PC-9 (cell line): ENCODE data around the gene PPP1R7. TPM values are rescaled to one million over a fixed set of nuclear protein-coding genes. Genes with fewer than 3 reads are reported as not detected.

Experiments
- BruUV-seq: library from RNA; stranded (reverse); fragments of 400-500 nt; replicated peaks from 2 replicates; lab custom pipeline; 2021; lab: Mats Ljungman, UMichigan
- CTCF ChIA-PET: fragments of 300-600 bp; sonication (Branson Sonifier 250); formaldehyde crosslinking; loops from one replicate; lab custom pipeline; 2022; ENCODE audit warnings: antibody characterized with exemption; lab: Charles Lee
- POLR2A ChIA-PET: fragments of 300-600 bp; sonication (Branson Sonifier 250); formaldehyde crosslinking; loops from one replicate; lab custom pipeline; 2022; ENCODE audit warnings: antibody characterized with exemption; ENCODE audit not compliant: unreplicated experiment; lab: Charles Lee
- DNase-seq, 2 experiments: peaks; one replicate each; pipeline versions ENCODE4 v3.0.0 to v3.0.0-alpha.2; 2015 to 2022; ENCODE audit warnings: mixed read lengths in 1 of 2
- H2AFZ ChIP-seq: fragments of 200-600 bp; sonication (generic); 2 replicates; pipeline ENCODE4 v1.8.1; 2017; ENCODE audit warnings: antibody characterized with exemption
- H3F3A ChIP-seq: fragments of 200-600 bp; sonication (generic); 2 replicates; pipeline ENCODE4 v1.8.1; 2017; ENCODE audit warnings: antibody characterized with exemption, mild to moderate bottlenecking, low read depth; ENCODE audit not compliant: insufficient read depth
- H3K27ac ChIP-seq: fragments of 200-600 bp; sonication (generic); 2 replicates; pipeline ENCODE4 v1.6.1; 2016; ENCODE audit warnings: mixed run types
- H3K27me3 ChIP-seq: fragments of 200-600 bp; sonication (generic); 2 replicates; pipeline ENCODE4 v1.6.1; 2016; ENCODE audit warnings: low read depth, mixed run types; ENCODE audit not compliant: insufficient read depth
- H3K36me3 ChIP-seq: fragments of 200-600 bp; sonication (generic); 2 replicates; pipeline ENCODE4 v1.6.1; 2016; ENCODE audit warnings: low read depth, mixed run types
- H3K4me1 ChIP-seq: fragments of 200-600 bp; sonication (generic); replicated peaks from 2 replicates; pipeline ENCODE4 v1.6.1; 2016; ENCODE audit warnings: mixed run types; ENCODE audit not compliant: insufficient read depth
- H3K4me2 ChIP-seq: fragments of 200-600 bp; sonication (generic); 2 replicates; pipeline ENCODE4 v1.6.1; 2017; ENCODE audit warnings: mixed run types
- H3K4me3 ChIP-seq: fragments of 200-600 bp; sonication (generic); 2 replicates; pipeline ENCODE4 v1.6.1; 2016; ENCODE audit warnings: mixed run types
- H3K79me2 ChIP-seq: fragments of 200-600 bp; sonication (generic); 2 replicates; pipeline ENCODE4 v1.6.1; 2017; ENCODE audit warnings: low read depth, mixed run types
- H3K9me2 ChIP-seq: fragments of 200-600 bp; sonication (generic); 2 replicates; pipeline ENCODE4 v1.8.1; 2017; ENCODE audit warnings: mild to moderate bottlenecking; ENCODE audit not compliant: insufficient read depth
- H3K9me3 ChIP-seq: fragments of 200-600 bp; sonication (generic); 2 replicates; pipeline ENCODE4 v1.8.1; 2016; ENCODE audit warnings: low read depth; ENCODE audit not compliant: insufficient read depth
- H4K20me1 ChIP-seq: fragments of 200-600 bp; sonication (generic); 2 replicates; pipeline ENCODE4 v1.8.1; 2017; ENCODE audit not compliant: insufficient read depth
- CTCF ChIP-seq: fragments of 200-600 bp; sonication (generic); conservative IDR thresholded peaks from 2 replicates; pipeline ENCODE4 v1.6.1; 2017; ENCODE audit warnings: mixed run types, antibody characterized with exemption, mild to moderate bottlenecking, moderate library complexity
- EZH2 ChIP-seq: fragments of 200-600 bp; sonication (generic); IDR thresholded peaks from 2 replicates; pipeline ENCODE4 v1.8.0; 2017; ENCODE audit warnings: antibody characterized with exemption, low read depth
- intact Hi-C: fragments of 100-400 bp; cut with micrococcal nuclease; formaldehyde crosslinking; loops from one replicate; pipeline ENCODE4 v1.10.0; 2022; ENCODE audit not compliant: unreplicated experiment
- total RNA-seq: library from RNA; stranded (reverse); gene quantifications from 2 replicates; pipeline ENCODE4 v1.2.3, GENCODE V29; 2021

PPP1R7 gene
- total RNA-seq, 1 experiment from 2014 or later, result 113 TPM

- TF ChIP-seq CTCF, result no peak
- TF ChIP-seq EZH2, result no peak
- no peak overlapping the region for H2AFZ ChIP-seq
- no peaks in the 10 kb centered on the region for H3K4me1 ChIP-seq
- no peaks in the 10 kb centered on the region for H3K79me2 ChIP-seq
- no peak overlapping the region for H3K27ac ChIP-seq
- no TSS peak for BruUV-seq
- H3K9me3 ChIP-seq, result no peaks in the 10 kb centered on the region
- H4K20me1 ChIP-seq, result no peaks in the 10 kb centered on the region
- peaks cover 11% of the 10 kb centered on the region for H3K27me3 ChIP-seq
- H3K4me2 ChIP-seq, result no peak overlapping the region
- no peaks in the 10 kb centered on the region for H3K9me2 ChIP-seq
- H3K36me3 ChIP-seq, result no peaks in the 10 kb centered on the region
- ChIA-PET CTCF (no interaction called here), POLR2A (no interaction called here)
- no peak for DNase-seq
- no peak overlapping the region for H3K4me3 ChIP-seq
- H3F3A ChIP-seq, result peaks cover 8% of the 10 kb centered on the region; the same call in 1 of the 2 replicates
- intact Hi-C loops, result no loop called here
These were observed 53.7 kb downstream of the PPP1R7 start for GRCh38 chr2:241204010-241204384.

- Histone ChIP-seq H3K4me3 (no peak overlapping the region), H3K4me2 (no peak overlapping the region), H3F3A (peaks cover 8% of the 10 kb centered on the region; the same call in 1 of the 2 replicates), H3K36me3 (no peaks in the 10 kb centered on the region), H2AFZ (no peak overlapping the region), H3K9me2 (no peaks in the 10 kb centered on the region), H3K27ac (no peak overlapping the region), H4K20me1 (no peaks in the 10 kb centered on the region), H3K27me3 (peaks cover 16% of the 10 kb centered on the region), H3K9me3 (no peaks in the 10 kb centered on the region), H3K4me1 (no peaks in the 10 kb centered on the region), H3K79me2 (no peaks in the 10 kb centered on the region)
- no peak for DNase-seq
- intact Hi-C loops, result no loop called here
- BruUV-seq, result no TSS peak
- ChIA-PET CTCF (no interaction called here), POLR2A (no interaction called here)
- TF ChIP-seq EZH2, result no peak
- TF ChIP-seq CTCF, result no peak
These were observed 54.2 kb downstream of the PPP1R7 start for GRCh38 chr2:241204490-241204889.

- Histone ChIP-seq H3K9me3 (no peaks in the 10 kb centered on the region), H4K20me1 (no peaks in the 10 kb centered on the region), H3K36me3 (no peaks in the 10 kb centered on the region), H3K27me3 (peaks cover 22% of the 10 kb centered on the region), H3K79me2 (no peaks in the 10 kb centered on the region), H3K27ac (no peak overlapping the region), H3F3A (peaks cover 8% of the 10 kb centered on the region; the same call in 1 of the 2 replicates), H3K4me1 (no peaks in the 10 kb centered on the region), H2AFZ (no peak overlapping the region), H3K4me3 (no peak overlapping the region), H3K4me2 (no peak overlapping the region), H3K9me2 (no peaks in the 10 kb centered on the region)
- intact Hi-C loops, result no loop called here
- CTCF ChIA-PET, result no interaction called here
- TF ChIP-seq EZH2 (no peak), CTCF (no peak)
- DNase-seq, result no peak
- BruUV-seq, result no TSS peak
- POLR2A ChIA-PET, result interaction anchor here (0.5 kb wide), 1 partner anchor 9 kb away, joined by 4 read pairs; no protein-coding TSS in a partner anchor
These were observed 54.8 kb downstream of the PPP1R7 start for GRCh38 chr2:241205086-241205485.
